22Rv1 (cell line): ENCODE results near the gene RNPEPL1.

Experiments
- H3K27ac ChIP-seq: fragments of 450-650 bp; 2 replicates; pipeline ENCODE4 v1.5.1; 2017
- ZFX ChIP-seq: fragments of 450-650 bp; IDR thresholded peaks from 2 replicates; pipeline ENCODE4 v1.6.1; 2017; ENCODE audit warnings: antibody characterized with exemption, borderline replicate concordance
- TF ChIP-seq, protein P1 (sequence below): fragments of 450-650 bp; IDR thresholded peaks from 2 replicates; pipeline ENCODE4 v1.5.1; 2017; ENCODE audit warnings: mild to moderate bottlenecking

RNPEPL1 gene

DNA sequence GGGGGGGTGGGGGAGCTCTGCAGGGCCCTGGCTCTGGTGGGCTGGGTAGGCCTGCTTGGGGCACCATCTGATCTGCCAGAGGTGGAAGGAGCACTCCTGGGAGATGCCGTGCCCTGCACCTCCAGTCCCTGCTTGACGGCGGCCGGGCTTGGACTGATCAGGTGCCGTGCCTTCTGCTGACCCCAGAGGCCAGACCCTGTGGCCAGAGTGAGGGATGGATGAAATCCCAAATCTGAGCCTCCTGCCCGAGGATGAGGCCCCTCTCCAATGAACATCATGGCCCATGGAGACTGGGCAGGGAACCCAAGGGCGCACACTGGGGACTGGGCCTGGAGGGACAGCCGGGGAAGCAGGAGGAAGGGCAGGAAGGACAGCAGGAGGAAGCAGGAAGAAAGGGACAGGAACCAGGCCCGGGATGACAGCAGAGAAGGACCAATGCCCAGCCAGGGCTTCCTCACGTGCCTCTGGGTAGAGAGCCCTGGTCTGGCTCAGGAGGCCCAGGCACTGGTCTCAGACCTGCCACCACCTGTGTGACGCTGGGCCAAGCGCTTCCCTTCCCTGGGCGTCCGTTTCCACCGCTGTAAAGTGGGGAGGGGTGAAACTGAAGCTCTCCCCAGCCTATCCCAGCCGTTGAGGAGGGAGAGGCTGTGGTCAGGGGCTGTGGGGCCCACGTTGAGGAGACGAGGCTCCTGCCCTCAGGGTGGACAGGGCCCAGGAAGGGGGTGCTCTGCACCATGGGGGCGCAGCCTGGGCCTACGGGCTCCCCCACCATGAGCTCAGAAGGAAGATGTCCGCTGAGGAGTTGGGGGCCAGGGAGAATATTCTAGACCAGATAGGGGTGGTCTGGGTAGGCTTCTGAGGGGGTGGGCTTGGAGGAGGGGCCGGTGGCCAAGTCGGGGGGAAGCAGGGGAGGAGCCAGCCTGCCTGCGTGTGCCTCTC is 56.0 kb downstream of the RNPEPL1 start:
- TF ChIP-seq ZFX = no peak
- TF ChIP-seq, protein P1, sequence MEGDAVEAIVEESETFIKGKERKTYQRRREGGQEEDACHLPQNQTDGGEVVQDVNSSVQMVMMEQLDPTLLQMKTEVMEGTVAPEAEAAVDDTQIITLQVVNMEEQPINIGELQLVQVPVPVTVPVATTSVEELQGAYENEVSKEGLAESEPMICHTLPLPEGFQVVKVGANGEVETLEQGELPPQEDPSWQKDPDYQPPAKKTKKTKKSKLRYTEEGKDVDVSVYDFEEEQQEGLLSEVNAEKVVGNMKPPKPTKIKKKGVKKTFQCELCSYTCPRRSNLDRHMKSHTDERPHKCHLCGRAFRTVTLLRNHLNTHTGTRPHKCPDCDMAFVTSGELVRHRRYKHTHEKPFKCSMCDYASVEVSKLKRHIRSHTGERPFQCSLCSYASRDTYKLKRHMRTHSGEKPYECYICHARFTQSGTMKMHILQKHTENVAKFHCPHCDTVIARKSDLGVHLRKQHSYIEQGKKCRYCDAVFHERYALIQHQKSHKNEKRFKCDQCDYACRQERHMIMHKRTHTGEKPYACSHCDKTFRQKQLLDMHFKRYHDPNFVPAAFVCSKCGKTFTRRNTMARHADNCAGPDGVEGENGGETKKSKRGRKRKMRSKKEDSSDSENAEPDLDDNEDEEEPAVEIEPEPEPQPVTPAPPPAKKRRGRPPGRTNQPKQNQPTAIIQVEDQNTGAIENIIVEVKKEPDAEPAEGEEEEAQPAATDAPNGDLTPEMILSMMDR = no peak
- 0 out of 2 replicates have a peak overlapping the region, but pooled peaks have one; percentile 18 for H3K27ac ChIP-seq

DNA sequence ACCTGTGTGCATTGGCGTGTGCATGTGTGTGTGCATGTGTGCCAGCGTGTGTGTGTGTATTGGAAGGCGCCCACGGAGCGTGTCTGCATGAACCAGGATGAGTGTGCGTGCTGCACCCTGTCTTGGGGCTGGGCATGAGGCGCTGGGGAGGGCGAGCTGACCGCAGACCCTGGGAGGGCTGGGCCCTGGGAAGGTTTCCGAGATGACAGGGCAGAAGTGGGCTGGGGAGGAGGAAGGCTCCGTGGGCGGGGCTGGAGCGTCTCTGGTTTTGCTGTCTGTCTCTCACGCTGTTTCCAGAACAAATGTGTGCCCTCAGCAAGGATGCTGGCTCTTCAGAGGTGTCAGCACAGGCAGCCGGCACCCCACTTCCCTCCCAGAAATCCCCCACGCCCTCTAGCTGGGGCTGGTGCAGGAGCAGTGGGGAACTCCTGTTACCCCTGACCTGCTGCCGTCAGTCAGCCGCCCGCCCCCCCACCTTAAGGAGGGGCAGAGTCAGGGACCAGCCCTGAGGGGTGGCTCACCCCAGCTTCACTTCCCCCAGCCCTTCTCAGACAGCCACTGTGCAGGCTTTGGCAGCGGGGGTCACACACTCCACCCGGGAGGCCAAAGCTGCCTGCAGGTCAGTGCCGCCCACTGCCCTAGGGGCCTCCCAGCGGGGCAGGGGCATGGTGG is 56.8 kb downstream of the RNPEPL1 start, which contains the start of gene GPR35:
Gene GPR35, plus strand, starts transcription at position 531 of the 672 bp plus-strand sequence. CDS start 4,473 bp downstream, outside the sequence.
- 0 out of 2 replicates have a peak within 1 kb of the TSS, but pooled peaks have one; percentile 18 for H3K27ac ChIP-seq
- TF ChIP-seq ZFX = no peak
- TF ChIP-seq, protein P1 = no peak

DNA sequence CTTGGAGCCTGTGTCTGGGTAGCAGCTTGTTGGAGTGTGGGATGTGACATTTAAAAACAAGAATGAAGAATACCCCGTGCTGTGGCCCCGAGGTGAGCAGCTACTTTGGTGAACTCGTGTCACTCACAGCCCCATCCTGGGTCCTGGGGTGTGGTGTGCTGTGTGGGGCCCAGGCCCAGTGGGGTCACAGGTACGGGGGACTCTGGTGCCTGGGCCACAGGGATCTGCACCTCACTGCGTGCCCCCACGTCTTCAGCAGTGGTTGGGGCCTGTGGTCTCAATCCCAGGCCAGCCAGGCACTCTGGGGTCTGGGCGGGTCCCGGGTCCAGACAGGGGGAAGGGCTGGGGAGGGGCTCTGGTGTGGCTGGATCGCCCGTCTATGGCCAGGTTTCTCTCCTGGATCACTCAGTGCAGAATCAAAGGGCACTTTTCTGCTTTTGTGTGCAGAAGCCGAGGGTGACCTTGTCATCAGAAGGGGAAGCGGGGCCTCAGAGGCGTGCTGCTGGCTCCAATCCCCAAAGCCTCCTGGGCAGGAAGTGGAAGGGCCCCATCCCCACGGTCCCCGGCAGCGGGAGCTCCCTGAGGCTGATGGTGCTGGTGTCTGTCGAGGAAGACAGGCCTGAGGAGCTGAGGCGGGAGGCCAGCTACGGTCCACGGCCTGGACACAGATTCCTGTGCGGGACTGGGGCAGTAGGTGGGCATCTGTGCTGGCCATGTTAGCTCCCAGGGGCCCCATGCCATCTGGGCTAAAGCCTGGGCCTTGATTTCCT is 58.4 kb downstream of the RNPEPL1 start:
- TF ChIP-seq, protein P1 = no peak
- no peak for TF ChIP-seq ZFX
- no peak overlapping the region for H3K27ac ChIP-seq

DNA sequence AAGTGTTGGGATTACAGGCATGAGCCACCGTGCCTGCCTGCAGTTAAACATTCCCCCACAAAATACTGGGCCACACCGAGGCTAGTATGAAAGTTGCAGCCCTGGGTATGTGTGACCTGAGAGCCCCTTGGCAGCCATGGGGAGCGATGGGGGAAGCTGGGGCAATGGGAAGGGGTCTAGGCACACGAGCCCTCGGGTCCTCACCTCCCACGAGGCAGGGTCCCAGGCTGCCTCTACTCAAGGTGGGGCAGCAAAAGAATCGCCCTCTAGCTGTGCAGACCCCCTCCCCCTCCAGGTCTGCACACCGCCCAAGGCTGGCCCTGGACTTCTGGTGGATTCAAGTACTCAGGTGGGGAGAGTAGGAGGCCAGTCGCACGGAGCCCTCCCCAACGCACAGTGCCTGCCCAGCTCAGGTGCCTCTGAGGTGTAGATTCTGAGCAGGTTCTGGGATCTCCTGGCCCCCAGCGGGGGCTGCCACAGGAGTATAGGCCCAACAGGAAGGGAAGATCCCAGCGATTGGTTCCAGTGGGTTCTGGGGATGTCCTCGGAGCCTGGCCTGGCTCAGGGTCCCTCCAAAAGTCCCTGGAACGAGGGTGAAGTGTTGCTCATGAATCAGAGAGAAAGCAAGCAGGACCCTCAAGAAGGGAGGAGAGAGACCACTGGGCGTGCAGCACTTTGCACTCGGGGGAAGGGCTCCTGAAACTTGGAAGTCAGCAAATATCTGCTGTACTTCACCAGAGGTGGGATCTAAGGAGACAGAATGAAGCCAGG is 59.6 kb downstream of the RNPEPL1 start:
- TF ChIP-seq, protein P1 = no peak
- no peak for TF ChIP-seq ZFX
- H3K27ac ChIP-seq = no peak overlapping the region

DNA sequence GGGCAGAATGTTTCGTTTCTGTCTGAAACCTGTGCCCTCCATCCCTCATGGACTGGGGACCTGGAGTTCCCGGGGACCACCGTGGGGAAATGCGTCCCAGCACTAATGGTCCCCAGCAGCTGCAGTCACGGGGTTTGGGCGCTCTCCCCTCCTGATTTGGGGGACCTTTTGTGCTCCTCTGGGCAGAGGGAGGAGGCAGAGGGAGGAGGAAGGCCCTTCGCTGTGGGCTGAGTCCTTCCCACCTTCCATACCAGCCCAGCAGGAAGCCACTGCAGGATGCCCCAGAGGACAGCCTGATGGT is 60.2 kb downstream of the RNPEPL1 start:
- TF ChIP-seq, protein P1 = no peak
- TF ChIP-seq ZFX = no peak
- no peak overlapping the region for H3K27ac ChIP-seq

DNA sequence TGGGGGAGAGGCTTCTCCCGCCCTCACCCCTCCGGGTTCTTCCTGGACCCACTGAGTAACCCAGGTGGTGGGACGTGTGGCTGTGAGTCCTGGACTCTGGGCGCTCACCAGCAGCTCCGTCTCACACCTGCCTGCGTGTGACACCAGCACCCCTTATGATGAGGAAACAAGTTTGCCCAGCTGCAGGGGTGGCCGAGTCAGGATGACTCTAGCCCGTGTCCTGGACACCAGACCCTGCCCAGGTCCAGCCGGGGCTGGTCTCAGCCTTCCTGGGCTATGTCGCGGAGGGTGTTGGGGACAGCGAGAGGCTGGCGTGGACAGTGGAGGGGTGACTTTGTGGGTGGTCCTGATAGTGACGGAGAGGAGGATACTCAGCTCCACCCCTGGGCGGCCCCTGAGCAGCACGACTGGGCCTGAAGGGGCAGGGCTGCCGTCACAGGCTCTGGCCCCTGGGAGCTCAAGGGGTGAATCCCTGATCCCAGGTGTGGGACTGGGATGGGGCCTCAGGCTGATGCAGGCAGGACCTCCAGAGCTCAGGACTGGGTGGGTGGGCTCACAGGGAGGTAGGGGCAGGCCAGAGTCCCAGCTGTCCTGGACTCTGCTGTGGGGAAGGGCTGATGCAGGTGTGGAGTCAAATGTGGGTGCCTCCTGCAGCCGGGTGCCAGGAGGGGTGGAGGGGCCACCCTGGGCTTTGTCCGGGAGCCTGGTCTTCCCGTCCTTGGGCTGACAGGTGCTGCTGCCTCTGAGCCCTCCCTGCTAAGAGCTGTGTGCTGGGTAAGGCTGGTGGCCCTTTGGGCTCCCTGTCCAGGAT is 60.7 kb downstream of the RNPEPL1 start:
- H3K27ac ChIP-seq = no peak overlapping the region
- TF ChIP-seq, protein P1 = no peak
- TF ChIP-seq ZFX = no peak
